Progenitor cell of endocrine pancreas (in vitro differentiated cells): Measurements from ENCODE around the gene SLC25A18. TPM values are rescaled to one million over a fixed set of nuclear protein-coding genes. Genes with fewer than 3 reads are reported as not detected.

Experiments
- DNase-seq: peaks from one replicate; pipeline ENCODE4 v3.0.0; 2021; ENCODE audit warnings: low spot score; ENCODE audit not compliant: unreplicated experiment
- H3K27ac Mint-ChIP-seq: 2 replicates; pipeline ENCODE4 v1.8.0; 2021; ENCODE audit warnings: mild to moderate bottlenecking, moderate library complexity, mixed read lengths
- H3K27me3 Mint-ChIP-seq: 2 replicates; pipeline ENCODE4 v1.8.0; 2021; ENCODE audit warnings: mixed read lengths
- H3K36me3 Mint-ChIP-seq: 2 replicates; pipeline ENCODE4 v1.8.0; 2022; ENCODE audit warnings: mixed read lengths; ENCODE audit not compliant: insufficient read depth
- H3K4me1 Mint-ChIP-seq: 2 replicates; pipeline ENCODE4 v1.8.0; 2021; ENCODE audit warnings: low read depth, mixed read lengths
- H3K4me3 Mint-ChIP-seq: 2 replicates; pipeline ENCODE4 v1.8.0; 2021; ENCODE audit warnings: low read depth, mild to moderate bottlenecking, moderate library complexity, mixed read lengths
- H3K9me3 Mint-ChIP-seq: 2 replicates; pipeline ENCODE4 v1.8.0; 2021; ENCODE audit warnings: low read depth, mixed read lengths
- CTCF ChIP-seq: fragments of 200-600 bp; sonication (generic); IDR thresholded peaks from one replicate; pipeline ENCODE4 v1.5.0; 2021; ENCODE audit warnings: antibody characterized with exemption, mild to moderate bottlenecking; ENCODE audit not compliant: unreplicated experiment
- total RNA-seq: library from RNA; stranded (reverse); gene quantifications from 2 replicates; pipeline ENCODE4 v1.2.1, GENCODE V29; 2021

SLC25A18 gene
- total RNA-seq, 1 donor from 2014 or later: 2.3 TPM

DNA sequence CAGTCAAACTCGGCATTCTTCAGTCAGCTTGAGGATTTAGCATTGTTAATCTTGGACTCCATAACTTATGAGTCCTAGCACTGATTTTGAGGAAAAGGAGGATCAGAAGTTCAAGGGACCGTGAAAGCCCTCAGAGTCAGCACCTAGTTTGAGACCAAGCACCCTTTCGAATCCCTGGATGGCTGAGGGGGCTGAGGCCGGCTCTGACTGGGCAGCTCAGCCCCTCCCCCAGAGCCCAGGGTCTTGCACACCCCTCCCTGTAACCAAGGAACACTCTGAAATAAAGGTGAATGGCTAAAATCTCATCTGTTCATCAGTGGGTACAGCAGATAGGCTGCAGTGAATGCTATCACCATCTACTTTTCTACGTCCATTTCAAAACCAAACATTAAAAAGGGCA lies 27.3 kb downstream of the SLC25A18 start:
- DNase-seq: no peak
- H3K27ac Mint-ChIP-seq: peak overlapping the region; percentile 53
- no peaks in the 10 kb centered on the region for H3K4me1 Mint-ChIP-seq
- TF ChIP-seq CTCF: no peak
- H3K36me3 Mint-ChIP-seq: peaks cover 8% of the 10 kb centered on the region
- H3K27me3 Mint-ChIP-seq: no peaks in the 10 kb centered on the region
- H3K9me3 Mint-ChIP-seq: no peaks in the 10 kb centered on the region
- H3K4me3 Mint-ChIP-seq: no peak overlapping the region

DNA sequence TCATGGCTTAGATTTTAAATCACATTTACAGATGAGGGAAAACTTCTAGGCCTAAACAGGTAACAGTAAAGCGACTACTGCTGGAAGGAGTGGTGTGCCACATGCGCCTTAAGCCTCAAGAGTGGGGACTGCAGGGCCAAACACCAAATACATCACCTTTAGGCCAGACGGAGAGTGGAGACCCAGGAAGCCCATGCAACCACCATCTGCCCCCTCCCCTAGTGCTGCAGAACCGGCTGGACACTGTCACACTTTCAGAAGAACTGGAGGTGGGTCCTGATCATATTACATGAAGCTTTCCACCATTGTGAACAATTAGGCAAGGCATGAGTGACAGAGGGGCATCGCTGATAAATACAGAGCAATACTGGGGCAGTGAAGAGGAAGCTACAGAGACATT lies 28.9 kb downstream of the SLC25A18 start:
- H3K36me3 Mint-ChIP-seq: peaks cover 16% of the 10 kb centered on the region

GRCh38 chr22:17596226-17596625 lies 32.9 kb downstream of the SLC25A18 start:
- TF ChIP-seq CTCF: no peak
- H3K27me3 Mint-ChIP-seq: no peaks in the 10 kb centered on the region
- no peaks in the 10 kb centered on the region for H3K4me1 Mint-ChIP-seq
- H3K4me3 Mint-ChIP-seq: no peak overlapping the region
- DNase-seq: no peak
- H3K27ac Mint-ChIP-seq: no peak overlapping the region
- H3K9me3 Mint-ChIP-seq: no peaks in the 10 kb centered on the region
- peaks cover 29% of the 10 kb centered on the region for H3K36me3 Mint-ChIP-seq

More for the DNA sequence above, 28.9 kb downstream of the SLC25A18 start:
- TF ChIP-seq CTCF: no peak
- Mint-ChIP-seq H3K4me1 (no peaks in the 10 kb centered on the region), H3K27me3 (no peaks in the 10 kb centered on the region), H3K9me3 (no peaks in the 10 kb centered on the region), H3K4me3 (no peak overlapping the region), H3K27ac (no peak overlapping the region)
- no peak for DNase-seq

DNA sequence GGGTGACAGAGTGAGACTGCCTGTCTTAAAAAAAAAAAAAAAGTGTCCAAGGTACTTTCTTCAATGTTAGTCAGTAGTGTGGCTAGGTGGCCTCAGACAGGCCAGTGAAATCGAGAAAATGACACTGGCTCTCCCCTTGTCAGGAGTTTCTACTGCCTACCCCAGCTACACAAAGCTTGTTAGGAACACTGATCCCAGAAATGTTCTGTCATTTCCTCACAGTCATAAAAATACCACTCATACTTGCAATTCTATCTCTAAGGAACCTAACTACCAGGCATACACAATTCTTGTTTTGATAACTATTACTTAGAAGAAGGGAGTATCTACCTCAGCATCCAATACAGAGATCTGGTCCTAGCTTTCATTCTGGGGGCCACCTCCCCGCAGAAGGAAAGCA lies 33.9 kb downstream of the SLC25A18 start:
- no peaks in the 10 kb centered on the region for H3K9me3 Mint-ChIP-seq
- H3K4me1 Mint-ChIP-seq: no peaks in the 10 kb centered on the region
- no peaks in the 10 kb centered on the region for H3K27me3 Mint-ChIP-seq
- H3K4me3 Mint-ChIP-seq: no peak overlapping the region
- peaks cover 29% of the 10 kb centered on the region for H3K36me3 Mint-ChIP-seq
- no peak overlapping the region for H3K27ac Mint-ChIP-seq
- no peak for DNase-seq
- no peak for TF ChIP-seq CTCF

GRCh38 chr22:17598318-17598717 lies 35.0 kb downstream of the SLC25A18 start:
- Mint-ChIP-seq H3K9me3 (no peaks in the 10 kb centered on the region), H3K4me1 (no peaks in the 10 kb centered on the region), H3K27ac (no peak overlapping the region), H3K27me3 (no peaks in the 10 kb centered on the region), H3K36me3 (peaks cover 26% of the 10 kb centered on the region), H3K4me3 (no peak overlapping the region)
- DNase-seq: no peak
- no peak for TF ChIP-seq CTCF
